ENCODE results near the gene ITGB7.

GRCh38 chr12:53235164-53235563, 28.1 kb upstream of the ITGB7 start:
- no peak for TF ChIP-seq CTCF (conservative IDR thresholded peaks at IDR 0.05; ENCODE audit: low read depth, low read length)
- TF ChIP-seq EZH2 (IDR thresholded peaks at IDR 0.05; ENCODE audit: borderline replicate concordance, low read depth, low read length, poor library complexity, severe bottlenecking), result no peak

All from A673 (cell line).